ENCODE results near the gene DCTD. TPM values are rescaled to one million over a fixed set of nuclear protein-coding genes. Genes with fewer than 3 reads are reported as not detected.
A peak's percentile ranks its signal among the peaks of the same experiment; 100 is the strongest.

Gene DCTD
- total and polyA plus RNA-seq, 2 of the 13 experiments (the other 11 are each of a cell fraction or from before 2014, with no cell fraction given) = 85.1 to 95.3 TPM

- no peak for TF ChIP-seq ZNF589 (CRISPR knock-in tag; conservative IDR thresholded peaks at IDR 0.05)
- TF ChIP-seq GTF3A (CRISPR knock-in tag; conservative IDR thresholded peaks at IDR 0.05) = no peak
- peak; percentile 19; the same call in 1 of the 2 replicates for TF ChIP-seq ELF3 (CRISPR knock-in tag; IDR thresholded peaks at IDR 0.05)
- TF ChIP-seq ZNF883 (CRISPR knock-in tag; IDR thresholded peaks at IDR 0.05; ENCODE audit: not compliant biosample characterization) = no peak
- peak; percentile 33; the same call in 1 of the 2 replicates for TF ChIP-seq ESRRA (CRISPR knock-in tag; IDR thresholded peaks at IDR 0.05; ENCODE audit: low read depth)
- TF ChIP-seq ZNF33A (CRISPR knock-in tag; IDR thresholded peaks at IDR 0.05; ENCODE audit: borderline replicate concordance) = no peak
- TF ChIP-seq ZNF30 (CRISPR knock-in tag; IDR thresholded peaks at IDR 0.05) = no peak
- peak; percentile 65; the same call in 1 of the 2 replicates for TF ChIP-seq ZNF556 (CRISPR knock-in tag; IDR thresholded peaks at IDR 0.05; ENCODE audit: borderline replicate concordance)
- TF ChIP-seq, protein P1, sequence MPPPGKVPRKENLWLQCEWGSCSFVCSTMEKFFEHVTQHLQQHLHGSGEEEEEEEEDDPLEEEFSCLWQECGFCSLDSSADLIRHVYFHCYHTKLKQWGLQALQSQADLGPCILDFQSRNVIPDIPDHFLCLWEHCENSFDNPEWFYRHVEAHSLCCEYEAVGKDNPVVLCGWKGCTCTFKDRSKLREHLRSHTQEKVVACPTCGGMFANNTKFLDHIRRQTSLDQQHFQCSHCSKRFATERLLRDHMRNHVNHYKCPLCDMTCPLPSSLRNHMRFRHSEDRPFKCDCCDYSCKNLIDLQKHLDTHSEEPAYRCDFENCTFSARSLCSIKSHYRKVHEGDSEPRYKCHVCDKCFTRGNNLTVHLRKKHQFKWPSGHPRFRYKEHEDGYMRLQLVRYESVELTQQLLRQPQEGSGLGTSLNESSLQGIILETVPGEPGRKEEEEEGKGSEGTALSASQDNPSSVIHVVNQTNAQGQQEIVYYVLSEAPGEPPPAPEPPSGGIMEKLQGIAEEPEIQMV (CRISPR knock-in tag; IDR thresholded peaks at IDR 0.05; ENCODE audit: low read depth) = no peak
- no peak for TF ChIP-seq HMG20B (CRISPR knock-in tag; conservative IDR thresholded peaks at IDR 0.05)
- no peak; the same call in 1 of the 2 replicates for TF ChIP-seq ZNF878 (CRISPR knock-in tag; IDR thresholded peaks at IDR 0.05)
- peak; percentile 72 for TF ChIP-seq BORCS8-MEF2B (CRISPR knock-in tag; IDR thresholded peaks at IDR 0.05)
- no peak for TF ChIP-seq ZNF160 (CRISPR knock-in tag; IDR thresholded peaks at IDR 0.05)
- no peak for TF ChIP-seq JUN (CRISPR knock-in tag; IDR thresholded peaks at IDR 0.05)
- TF ChIP-seq ZBTB7A (CRISPR knock-in tag; IDR thresholded peaks at IDR 0.05) = peak; percentile 69; the same call in 1 of the 2 replicates
- no peak for TF ChIP-seq SMAD1 (CRISPR knock-in tag; IDR thresholded peaks at IDR 0.05; ENCODE audit: borderline replicate concordance, low read depth)
- TF ChIP-seq ZNF138 (CRISPR knock-in tag; IDR thresholded peaks at IDR 0.05; ENCODE audit: low read depth) = peak; percentile 36; the same call in 1 of the 2 replicates
- TF ChIP-seq ZSCAN29 (CRISPR knock-in tag; conservative IDR thresholded peaks at IDR 0.05) = no peak
- 0 out of 2 replicates have a peak, but pooled peaks have one; percentile 16 for TF ChIP-seq ZNF383 (CRISPR knock-in tag; IDR thresholded peaks at IDR 0.05; ENCODE audit: borderline replicate concordance)
- peak; percentile 74; the same call in 1 of the 2 replicates for TF ChIP-seq KLF12 (CRISPR knock-in tag; IDR thresholded peaks at IDR 0.05; ENCODE audit: borderline replicate concordance)
- TF ChIP-seq PTBP1 (IDR thresholded peaks at IDR 0.05; ENCODE audit: low read depth, low read length, poor library complexity, severe bottlenecking) = peak; percentile 17
- TF ChIP-seq ZNF142 (CRISPR knock-in tag; IDR thresholded peaks at IDR 0.05) = 0 out of 2 replicates have a peak, but pooled peaks have one; percentile 56
Observed at GRCh38 chr4:182917182-182918043, at the start of gene DCTD (continued).

Measured in HepG2 (cell line).